Panc1 (cell line): ENCODE data around the gene HEPACAM2. TPM values are rescaled to one million over a fixed set of nuclear protein-coding genes. Genes with fewer than 3 reads are reported as not detected.
A peak's percentile ranks its signal among the peaks of the same experiment; 100 is the strongest.

ENCODE experiments used
- ATAC-seq: fragments of 200-7000 bp; cut with Tn5 transposase; 2 replicates; pipeline ENCODE4 v1.9.1; 2020; ENCODE audit warnings: mild to moderate bottlenecking, moderate library complexity
- BruUV-seq: library from RNA; stranded (reverse); fragments of 400-500 nt; replicated peaks from 2 replicates; lab custom pipeline; 2021; lab: Mats Ljungman, UMichigan
- CTCF ChIA-PET: fragments of 300-600 bp; sonication (Branson Sonifier 250); formaldehyde crosslinking; loops from one replicate; lab custom pipeline; 2022; ENCODE audit warnings: antibody characterized with exemption; lab: Charles Lee
- POLR2A ChIA-PET: fragments of 300-600 bp; sonication (Branson Sonifier 250); formaldehyde crosslinking; loops from one replicate; lab custom pipeline; 2022; ENCODE audit warnings: antibody characterized with exemption; lab: Charles Lee
- DNase-seq: peaks from one replicate; pipeline ENCODE4 v3.0.0-alpha.2; 2010; ENCODE audit warnings: low read depth, low spot score
- H3K27ac ChIP-seq: 2 replicates; pipeline ENCODE4 v1.5.1; 2011; ENCODE audit warnings: mild to moderate bottlenecking, low read length, inconsistent platforms
- H3K27me3 ChIP-seq: fragments of 200-500 bp; sonication (Bioruptor generic); 2 replicates; pipeline ENCODE4 v1.6.0; 2014; ENCODE audit warnings: low read length, inconsistent platforms; ENCODE audit not compliant: control insufficient read depth, insufficient read depth
- H3K36me3 ChIP-seq: fragments of 200-500 bp; sonication (Bioruptor generic); 2 replicates; pipeline ENCODE4 v1.5.1; 2014; ENCODE audit warnings: inconsistent platforms, mild to moderate bottlenecking, low read length, moderate library complexity; ENCODE audit not compliant: control insufficient read depth, insufficient read depth
- H3K4me1 ChIP-seq: 2 replicates; pipeline ENCODE4 v1.5.1; 2011; ENCODE audit warnings: inconsistent platforms, mild to moderate bottlenecking, low read length, moderate library complexity; ENCODE audit not compliant: control insufficient read depth, insufficient read depth
- H3K4me3 ChIP-seq, 2 experiments: 2 replicates each; pipeline ENCODE4 v1.5.1; 2011 to 2012; ENCODE audit warnings: low read depth in 2 of 2, low read length in 2 of 2, mild to moderate bottlenecking in 2 of 2, inconsistent platforms in 1 of 2, moderate library complexity in 1 of 2
- H3K9me3 ChIP-seq: fragments of 200-500 bp; sonication (Bioruptor generic); 2 replicates; pipeline ENCODE4 v1.5.1; 2014; ENCODE audit warnings: low read depth, mild to moderate bottlenecking, inconsistent platforms, low read length, moderate library complexity; ENCODE audit not compliant: control insufficient read depth, insufficient read depth
- POLR2AphosphoS5 ChIP-seq: IDR thresholded peaks from 2 replicates; pipeline ENCODE4 v1.6.1; 2012; ENCODE audit warnings: mild to moderate bottlenecking, low read depth, low read length, moderate library complexity
- SIN3A ChIP-seq: IDR thresholded peaks from 2 replicates; pipeline ENCODE4 v1.6.1; 2012; ENCODE audit warnings: low read depth, mild to moderate bottlenecking, low read length, moderate library complexity, borderline replicate concordance; ENCODE audit not compliant: insufficient read depth
- TCF7L2 ChIP-seq: IDR thresholded peaks from 2 replicates; pipeline ENCODE4 v1.6.1; 2011; ENCODE audit warnings: mild to moderate bottlenecking, low read depth, low read length, inconsistent platforms
- in situ Hi-C: cut with HindIII; loops from 2 replicates; pipeline ENCODE4 v1.10.0; 2016; ENCODE audit warnings: low sequenced_read_pairs, low pct_unique_long_range_greater_than_20kb
- intact Hi-C: fragments of 100-400 bp; cut with micrococcal nuclease; formaldehyde crosslinking; loops from one replicate; pipeline ENCODE4 v1.10.0; 2022; ENCODE audit not compliant: unreplicated experiment
- total RNA-seq: library from RNA; stranded (reverse); gene quantifications from one replicate; pipeline ENCODE4 v1.2.1, GENCODE V29; 2021; ENCODE audit not compliant: unreplicated experiment
- TF ChIP-seq, protein P1 (sequence below), 2 experiments: IDR thresholded peaks; 2 replicates each; pipeline ENCODE4 v1.6.1; 2011 to 2012; ENCODE audit warnings: low read depth in 2 of 2, control low read depth in 1 of 2, low read length in 1 of 2, mild to moderate bottlenecking in 1 of 2, moderate library complexity in 1 of 2; ENCODE audit not compliant: insufficient read depth in 1 of 2
- TF ChIP-seq, protein P2 (sequence below): fragments of 450-650 bp; IDR thresholded peaks from 2 replicates; pipeline ENCODE4 v1.5.1; 2017; ENCODE audit warnings: mild to moderate bottlenecking

HEPACAM2 gene
- total RNA-seq, 1 experiment from 2014 or later = not detected

DNA sequence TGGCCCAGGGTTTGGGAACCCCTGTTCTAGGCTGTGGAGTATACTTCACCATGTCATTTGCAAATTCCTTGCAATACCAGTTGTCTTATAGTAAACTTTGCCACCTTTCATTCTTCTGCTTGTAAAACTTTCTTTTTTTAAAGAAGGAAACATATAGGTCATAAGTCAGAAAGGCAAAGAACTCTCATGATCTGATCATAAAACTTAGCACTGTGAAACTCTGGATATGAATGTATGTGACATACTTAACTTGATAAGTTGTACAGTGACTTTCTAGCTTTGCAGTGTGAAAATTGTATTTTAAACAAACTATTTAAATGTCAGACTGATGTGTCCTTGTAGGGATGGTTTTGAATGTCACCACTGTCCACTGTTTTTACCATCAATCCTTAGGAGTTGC, 47.1 kb downstream of the HEPACAM2 start:
- TF ChIP-seq, protein P1, sequence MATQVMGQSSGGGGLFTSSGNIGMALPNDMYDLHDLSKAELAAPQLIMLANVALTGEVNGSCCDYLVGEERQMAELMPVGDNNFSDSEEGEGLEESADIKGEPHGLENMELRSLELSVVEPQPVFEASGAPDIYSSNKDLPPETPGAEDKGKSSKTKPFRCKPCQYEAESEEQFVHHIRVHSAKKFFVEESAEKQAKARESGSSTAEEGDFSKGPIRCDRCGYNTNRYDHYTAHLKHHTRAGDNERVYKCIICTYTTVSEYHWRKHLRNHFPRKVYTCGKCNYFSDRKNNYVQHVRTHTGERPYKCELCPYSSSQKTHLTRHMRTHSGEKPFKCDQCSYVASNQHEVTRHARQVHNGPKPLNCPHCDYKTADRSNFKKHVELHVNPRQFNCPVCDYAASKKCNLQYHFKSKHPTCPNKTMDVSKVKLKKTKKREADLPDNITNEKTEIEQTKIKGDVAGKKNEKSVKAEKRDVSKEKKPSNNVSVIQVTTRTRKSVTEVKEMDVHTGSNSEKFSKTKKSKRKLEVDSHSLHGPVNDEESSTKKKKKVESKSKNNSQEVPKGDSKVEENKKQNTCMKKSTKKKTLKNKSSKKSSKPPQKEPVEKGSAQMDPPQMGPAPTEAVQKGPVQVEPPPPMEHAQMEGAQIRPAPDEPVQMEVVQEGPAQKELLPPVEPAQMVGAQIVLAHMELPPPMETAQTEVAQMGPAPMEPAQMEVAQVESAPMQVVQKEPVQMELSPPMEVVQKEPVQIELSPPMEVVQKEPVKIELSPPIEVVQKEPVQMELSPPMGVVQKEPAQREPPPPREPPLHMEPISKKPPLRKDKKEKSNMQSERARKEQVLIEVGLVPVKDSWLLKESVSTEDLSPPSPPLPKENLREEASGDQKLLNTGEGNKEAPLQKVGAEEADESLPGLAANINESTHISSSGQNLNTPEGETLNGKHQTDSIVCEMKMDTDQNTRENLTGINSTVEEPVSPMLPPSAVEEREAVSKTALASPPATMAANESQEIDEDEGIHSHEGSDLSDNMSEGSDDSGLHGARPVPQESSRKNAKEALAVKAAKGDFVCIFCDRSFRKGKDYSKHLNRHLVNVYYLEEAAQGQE (IDR thresholded peaks at IDR 0.05; ENCODE audit: insufficient read depth in 1 of 2, low read depth in 2 of 2, low read length in 1 of 2) = no peak
- TF ChIP-seq SIN3A (no peak), TCF7L2 (no peak), POLR2AphosphoS5 (no peak)
- TF ChIP-seq, protein P2, sequence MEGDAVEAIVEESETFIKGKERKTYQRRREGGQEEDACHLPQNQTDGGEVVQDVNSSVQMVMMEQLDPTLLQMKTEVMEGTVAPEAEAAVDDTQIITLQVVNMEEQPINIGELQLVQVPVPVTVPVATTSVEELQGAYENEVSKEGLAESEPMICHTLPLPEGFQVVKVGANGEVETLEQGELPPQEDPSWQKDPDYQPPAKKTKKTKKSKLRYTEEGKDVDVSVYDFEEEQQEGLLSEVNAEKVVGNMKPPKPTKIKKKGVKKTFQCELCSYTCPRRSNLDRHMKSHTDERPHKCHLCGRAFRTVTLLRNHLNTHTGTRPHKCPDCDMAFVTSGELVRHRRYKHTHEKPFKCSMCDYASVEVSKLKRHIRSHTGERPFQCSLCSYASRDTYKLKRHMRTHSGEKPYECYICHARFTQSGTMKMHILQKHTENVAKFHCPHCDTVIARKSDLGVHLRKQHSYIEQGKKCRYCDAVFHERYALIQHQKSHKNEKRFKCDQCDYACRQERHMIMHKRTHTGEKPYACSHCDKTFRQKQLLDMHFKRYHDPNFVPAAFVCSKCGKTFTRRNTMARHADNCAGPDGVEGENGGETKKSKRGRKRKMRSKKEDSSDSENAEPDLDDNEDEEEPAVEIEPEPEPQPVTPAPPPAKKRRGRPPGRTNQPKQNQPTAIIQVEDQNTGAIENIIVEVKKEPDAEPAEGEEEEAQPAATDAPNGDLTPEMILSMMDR = no peak
- in situ Hi-C loops (no loop called here), intact Hi-C loops (loop anchor here (5.0 kb wide), 1 partner anchor 48 kb away; the partner anchor contains the start of gene HEPACAM2)
- no TSS peak for BruUV-seq
- no peak overlapping the region for H3K27ac ChIP-seq
- ATAC-seq (no peak), DNase-seq (no peak)
- no peaks in the 10 kb centered on the region for H3K4me1 ChIP-seq
- H3K36me3 ChIP-seq = no peaks in the 10 kb centered on the region
- H3K27me3 ChIP-seq = peaks cover 6% of the 10 kb centered on the region
- ChIA-PET POLR2A (no interaction called here), CTCF (no interaction called here)
- no peaks in the 10 kb centered on the region for H3K9me3 ChIP-seq
- no peak overlapping the region for H3K4me3 ChIP-seq

DNA sequence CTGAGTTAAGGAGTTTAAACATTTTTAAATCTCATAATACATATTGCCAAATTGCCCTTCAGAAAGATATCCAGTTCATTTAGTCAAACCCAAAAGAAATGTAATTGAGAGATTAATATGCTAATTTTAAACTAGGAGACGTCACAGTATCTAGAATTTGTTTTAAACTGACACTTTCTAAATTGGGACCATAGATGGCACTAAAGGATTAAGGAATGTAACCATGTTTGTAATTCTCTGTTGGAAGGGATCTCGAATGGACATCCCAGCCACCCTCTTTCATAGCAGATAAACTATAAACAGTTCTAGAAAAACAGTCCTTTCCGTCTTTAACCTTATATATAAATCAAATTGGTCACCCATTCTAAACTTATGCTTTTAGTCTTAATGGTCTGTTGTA, 48.1 kb downstream of the HEPACAM2 start:
- TF ChIP-seq, protein P2 = peak; percentile 27; the same call in 1 of the 2 replicates
- no peak for TF ChIP-seq TCF7L2
- Histone ChIP-seq H3K4me1 (no peaks in the 10 kb centered on the region), H3K27me3 (peaks cover 6% of the 10 kb centered on the region), H3K36me3 (no peaks in the 10 kb centered on the region), H3K4me3 (no peak overlapping the region), H3K9me3 (no peaks in the 10 kb centered on the region), H3K27ac (no peak overlapping the region)
- in situ Hi-C loops = no loop called here
- ChIA-PET POLR2A (no interaction called here), CTCF (no interaction called here)
- BruUV-seq = no TSS peak
- intact Hi-C loops = loop anchor here (5.0 kb wide), 1 partner anchor 49 kb away; the partner anchor contains the start of gene HEPACAM2
- ATAC-seq = no peak
- no peak for DNase-seq
